MM.1S (cell line): ENCODE results near the gene ARFRP1.

Experiments used
- CTCF ChIP-seq: fragments of 300-600 bp; sonication (generic); IDR thresholded peaks from 2 replicates; pipeline ENCODE4 v1.5.1; 2016; ENCODE audit warnings: antibody characterized with exemption, low read length, mixed read lengths
- EZH2 ChIP-seq: fragments of 300-600 bp; sonication (generic); optimal IDR thresholded peaks from 2 replicates; pipeline ENCODE3; 2017; ENCODE audit warnings: low read depth, mild to moderate bottlenecking, antibody characterized with exemption, low read length, mixed read lengths
- EZH2phosphoT487 ChIP-seq: fragments of 300-600 bp; sonication (generic); IDR thresholded peaks from 2 replicates; pipeline ENCODE4 v1.6.1; 2018; ENCODE audit warnings: antibody characterized with exemption, low read length

DNA sequence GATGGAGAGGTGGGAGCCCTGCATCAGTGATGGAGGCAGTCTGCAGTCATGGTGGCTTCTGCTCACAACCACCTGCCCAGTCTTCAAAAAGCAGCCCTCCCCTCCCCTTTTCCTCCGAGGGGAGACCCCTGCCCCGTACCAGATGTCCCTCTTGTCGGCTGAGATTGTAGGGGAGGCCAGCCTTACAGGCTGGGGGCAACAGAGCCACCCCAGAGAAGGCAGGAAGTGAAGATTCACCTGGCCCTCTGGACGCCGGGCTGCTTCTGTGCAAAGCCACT, 6.8 kb downstream of the ARFRP1 start:
- TF ChIP-seq CTCF (no peak), EZH2 (no peak), EZH2phosphoT487 (no peak)
